Astrocyte (in vitro differentiated cells and primary cell): Measurements from ENCODE around the gene FAM124B. TPM values are rescaled to one million over a fixed set of nuclear protein-coding genes. Genes with fewer than 3 reads are reported as not detected.

ENCODE experiments used
- DNase-seq: peaks from one replicate; pipeline ENCODE4 v3.0.0-alpha.2; 2010; ENCODE audit warnings: low read depth
- FAIRE-seq: peaks from 2 replicates; lab custom pipeline; 2011; peaks lifted over from hg19 to GRCh38; lab: Jason Lieb, UNC
- H2AFZ ChIP-seq: 2 replicates; pipeline ENCODE4 v1.6.0; 2012; ENCODE audit warnings: low read depth, low read length, inconsistent platforms
- H3K27ac ChIP-seq: 2 replicates; pipeline ENCODE4 v1.5.1; 2011; ENCODE audit warnings: low read depth, low read length, inconsistent platforms
- H3K27me3 ChIP-seq: 2 replicates; pipeline ENCODE4 v1.6.0; 2011; ENCODE audit warnings: low read length, inconsistent platforms; ENCODE audit not compliant: insufficient read depth
- H3K36me3 ChIP-seq: 2 replicates; pipeline ENCODE4 v1.5.1; 2011; ENCODE audit warnings: low read length, inconsistent platforms; ENCODE audit not compliant: insufficient read depth
- H3K4me1 ChIP-seq: 2 replicates; pipeline ENCODE4 v1.5.1; 2011; ENCODE audit warnings: low read length, inconsistent platforms; ENCODE audit not compliant: insufficient read depth
- H3K4me2 ChIP-seq: 2 replicates; pipeline ENCODE4 v1.6.0; 2012; ENCODE audit warnings: low read length, inconsistent platforms
- H3K4me3 ChIP-seq: 2 replicates; pipeline ENCODE4 v1.5.1; 2011; ENCODE audit warnings: low read depth, mild to moderate bottlenecking, low read length, inconsistent platforms; ENCODE audit not compliant: insufficient read depth
- H3K79me2 ChIP-seq: 2 replicates; pipeline ENCODE4 v1.6.0; 2012; ENCODE audit warnings: mild to moderate bottlenecking, low read length, inconsistent platforms; ENCODE audit not compliant: insufficient read depth
- H3K9ac ChIP-seq: 2 replicates; pipeline ENCODE4 v1.6.0; 2012; ENCODE audit warnings: mild to moderate bottlenecking, low read length, inconsistent platforms
- H3K9me3 ChIP-seq: 2 replicates; pipeline ENCODE4 v1.5.1; 2012; ENCODE audit warnings: low read depth, mild to moderate bottlenecking, low read length, inconsistent platforms; ENCODE audit not compliant: insufficient read depth
- H4K20me1 ChIP-seq: 2 replicates; pipeline ENCODE4 v1.6.0; 2012; ENCODE audit warnings: low read length, inconsistent platforms; ENCODE audit not compliant: insufficient read depth
- H3K27ac Mint-ChIP-seq: one replicate; pipeline ENCODE4 v1.8.0; 2021; ENCODE audit warnings: mild to moderate bottlenecking, mixed read lengths; ENCODE audit not compliant: unreplicated experiment
- H3K27me3 Mint-ChIP-seq: one replicate; pipeline ENCODE4 v1.8.0; 2021; ENCODE audit warnings: low read depth, mixed read lengths; ENCODE audit not compliant: unreplicated experiment
- H3K36me3 Mint-ChIP-seq: one replicate; pipeline ENCODE4 v1.8.0; 2021; ENCODE audit warnings: low read depth, mixed read lengths; ENCODE audit not compliant: unreplicated experiment
- H3K4me1 Mint-ChIP-seq: one replicate; pipeline ENCODE4 v1.8.0; 2021; ENCODE audit warnings: low read depth, mixed read lengths; ENCODE audit not compliant: unreplicated experiment
- H3K4me3 Mint-ChIP-seq: one replicate; pipeline ENCODE4 v1.8.0; 2021; ENCODE audit warnings: mild to moderate bottlenecking, moderate library complexity, mixed read lengths; ENCODE audit not compliant: unreplicated experiment
- H3K9me3 Mint-ChIP-seq: one replicate; pipeline ENCODE4 v1.8.0; 2021; ENCODE audit warnings: mild to moderate bottlenecking, mixed read lengths; ENCODE audit not compliant: unreplicated experiment
- CTCF ChIP-seq: IDR thresholded peaks from 2 replicates; pipeline ENCODE4 v1.5.1; 2011; ENCODE audit warnings: low read depth, mild to moderate bottlenecking, inconsistent platforms, low read length, moderate library complexity; ENCODE audit not compliant: insufficient read depth
- EZH2 ChIP-seq: IDR thresholded peaks from 2 replicates; pipeline ENCODE4 v1.6.1; 2012; ENCODE audit warnings: mild to moderate bottlenecking, low read length, inconsistent platforms; ENCODE audit not compliant: insufficient read depth
- total RNA-seq: library from RNA; stranded (reverse); gene quantifications from 2 replicates; pipeline ENCODE4 v1.2.1, GENCODE V29; 2021

FAM124B gene
- total RNA-seq, 1 donor from 2014 or later: not detected

GRCh38 chr2:224417947-224418346 is 16.0 kb upstream of the FAM124B start:
- H3K4me3 ChIP-seq: no peak overlapping the region
- H3K27me3 ChIP-seq: no peaks in the 10 kb centered on the region
- Mint-ChIP-seq H3K4me1 (peaks cover 6% of the 10 kb centered on the region), H3K4me3 (no peak overlapping the region), H3K36me3 (no peaks in the 10 kb centered on the region), H3K9me3 (no peaks in the 10 kb centered on the region), H3K27me3 (peaks cover 2% of the 10 kb centered on the region), H3K27ac (no peak overlapping the region)
- DNase-seq: no peak
- TF ChIP-seq EZH2 (no peak), CTCF (no peak)
- H3K9ac ChIP-seq: no peak overlapping the region
- H3K4me2 ChIP-seq: no peak overlapping the region
- H3K27ac ChIP-seq: no peak overlapping the region
- no peak overlapping the region for H2AFZ ChIP-seq
- H4K20me1 ChIP-seq: no peaks in the 10 kb centered on the region
- no peaks in the 10 kb centered on the region for H3K36me3 ChIP-seq
- no peaks in the 10 kb centered on the region for H3K79me2 ChIP-seq
- H3K9me3 ChIP-seq: no peaks in the 10 kb centered on the region
- no peak for FAIRE-seq
- no peaks in the 10 kb centered on the region for H3K4me1 ChIP-seq

- no peaks in the 10 kb centered on the region for H3K79me2 ChIP-seq
- no peak overlapping the region for H2AFZ ChIP-seq
- no peak overlapping the region for H3K4me3 Mint-ChIP-seq
- no peaks in the 10 kb centered on the region for H3K9me3 ChIP-seq
- H3K9me3 Mint-ChIP-seq: no peaks in the 10 kb centered on the region
- no peak overlapping the region for H3K9ac ChIP-seq
- H3K36me3 Mint-ChIP-seq: no peaks in the 10 kb centered on the region
- H3K27ac Mint-ChIP-seq: no peak overlapping the region
- H3K27ac ChIP-seq: no peak overlapping the region
- no peak for DNase-seq
- H4K20me1 ChIP-seq: no peaks in the 10 kb centered on the region
- TF ChIP-seq EZH2 (no peak), CTCF (no peak)
- H3K27me3 Mint-ChIP-seq: peaks cover 2% of the 10 kb centered on the region
- no peak overlapping the region for H3K4me2 ChIP-seq
- no peak for FAIRE-seq
- H3K4me1 Mint-ChIP-seq: peaks cover 10% of the 10 kb centered on the region
- peaks cover 2% of the 10 kb centered on the region for H3K4me1 ChIP-seq
- no peaks in the 10 kb centered on the region for H3K36me3 ChIP-seq
- no peak overlapping the region for H3K4me3 ChIP-seq
- H3K27me3 ChIP-seq: no peaks in the 10 kb centered on the region
Measured at GRCh38 chr2:224417361-224417729, 15.4 kb upstream of the FAM124B start.

GRCh38 chr2:224416656-224417360 is 14.9 kb upstream of the FAM124B start:
- no peaks in the 10 kb centered on the region for H3K36me3 ChIP-seq
- no peak overlapping the region for H3K4me2 ChIP-seq
- Mint-ChIP-seq H3K4me1 (peaks cover 10% of the 10 kb centered on the region), H3K36me3 (no peaks in the 10 kb centered on the region), H3K4me3 (no peak overlapping the region), H3K27ac (no peak overlapping the region), H3K27me3 (peaks cover 2% of the 10 kb centered on the region), H3K9me3 (no peaks in the 10 kb centered on the region)
- no peaks in the 10 kb centered on the region for H3K79me2 ChIP-seq
- no peak for FAIRE-seq
- H2AFZ ChIP-seq: no peak overlapping the region
- no peaks in the 10 kb centered on the region for H3K9me3 ChIP-seq
- peaks cover 2% of the 10 kb centered on the region for H3K4me1 ChIP-seq
- no peak for TF ChIP-seq CTCF
- TF ChIP-seq EZH2: no peak
- H3K27ac ChIP-seq: no peak overlapping the region
- no peak overlapping the region for H3K4me3 ChIP-seq
- DNase-seq: no peak
- H3K27me3 ChIP-seq: no peaks in the 10 kb centered on the region
- H4K20me1 ChIP-seq: no peaks in the 10 kb centered on the region
- H3K9ac ChIP-seq: no peak overlapping the region
